Choroid plexus epithelial cell (primary cell): Measurements from ENCODE around the gene CDH13.

Experiments used
- DNase-seq: peaks from one replicate; pipeline ENCODE4 v3.0.0-alpha.2; 2010; ENCODE audit warnings: low read depth
- H3K4me3 ChIP-seq: 2 replicates; pipeline ENCODE4 v1.5.1; 2011; ENCODE audit warnings: low read depth, mild to moderate bottlenecking, control low read depth, low read length, moderate library complexity
- TF ChIP-seq, protein P1 (sequence below): conservative IDR thresholded peaks from 2 replicates; pipeline ENCODE4 v1.5.1; 2011; ENCODE audit warnings: low read depth, mild to moderate bottlenecking, control low read depth, inconsistent platforms, low read length, moderate library complexity

CDH13 gene

DNA sequence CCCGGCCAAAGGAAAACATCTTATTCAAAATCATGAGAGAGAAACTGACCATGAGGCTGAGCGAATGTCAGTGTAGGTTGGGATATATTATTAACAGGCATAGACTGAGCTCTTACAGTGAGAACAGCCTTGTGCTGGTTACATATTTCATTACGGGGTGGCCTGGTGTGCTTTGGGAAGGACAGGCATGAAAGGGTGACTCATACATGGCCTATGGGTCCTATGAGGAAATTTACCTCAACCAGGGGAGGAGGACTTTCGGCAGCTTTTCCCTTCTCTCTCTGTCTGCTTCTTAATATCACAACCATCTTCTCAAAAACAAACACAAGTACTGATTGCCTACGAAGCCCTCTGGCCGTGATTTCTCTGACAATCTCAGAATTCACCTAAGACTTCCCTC lies 579.1 kb downstream of the CDH13 start:
- no peak overlapping the region for H3K4me3 ChIP-seq
- TF ChIP-seq, protein P1, sequence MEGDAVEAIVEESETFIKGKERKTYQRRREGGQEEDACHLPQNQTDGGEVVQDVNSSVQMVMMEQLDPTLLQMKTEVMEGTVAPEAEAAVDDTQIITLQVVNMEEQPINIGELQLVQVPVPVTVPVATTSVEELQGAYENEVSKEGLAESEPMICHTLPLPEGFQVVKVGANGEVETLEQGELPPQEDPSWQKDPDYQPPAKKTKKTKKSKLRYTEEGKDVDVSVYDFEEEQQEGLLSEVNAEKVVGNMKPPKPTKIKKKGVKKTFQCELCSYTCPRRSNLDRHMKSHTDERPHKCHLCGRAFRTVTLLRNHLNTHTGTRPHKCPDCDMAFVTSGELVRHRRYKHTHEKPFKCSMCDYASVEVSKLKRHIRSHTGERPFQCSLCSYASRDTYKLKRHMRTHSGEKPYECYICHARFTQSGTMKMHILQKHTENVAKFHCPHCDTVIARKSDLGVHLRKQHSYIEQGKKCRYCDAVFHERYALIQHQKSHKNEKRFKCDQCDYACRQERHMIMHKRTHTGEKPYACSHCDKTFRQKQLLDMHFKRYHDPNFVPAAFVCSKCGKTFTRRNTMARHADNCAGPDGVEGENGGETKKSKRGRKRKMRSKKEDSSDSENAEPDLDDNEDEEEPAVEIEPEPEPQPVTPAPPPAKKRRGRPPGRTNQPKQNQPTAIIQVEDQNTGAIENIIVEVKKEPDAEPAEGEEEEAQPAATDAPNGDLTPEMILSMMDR = no peak
- peak; percentile 63 for DNase-seq

DNA sequence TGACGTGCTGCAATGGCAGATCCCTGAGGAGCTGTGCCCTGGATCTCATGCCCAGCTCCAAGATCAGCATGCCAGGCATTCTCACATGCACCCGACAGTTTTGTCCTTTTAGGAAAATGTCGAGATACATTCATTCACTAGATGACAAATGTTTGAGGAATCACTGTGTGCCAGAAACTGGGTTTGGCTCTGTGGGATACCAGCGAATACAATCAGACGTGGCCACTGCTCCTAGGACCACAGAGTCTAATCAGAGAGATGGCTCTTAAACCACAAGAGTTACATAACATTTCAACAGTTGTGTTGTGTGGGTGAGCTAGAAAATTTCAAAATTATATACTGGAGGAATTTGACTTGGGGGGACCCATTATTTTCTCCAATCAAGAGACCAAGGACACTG lies 579.7 kb downstream of the CDH13 start:
- H3K4me3 ChIP-seq = no peak overlapping the region
- TF ChIP-seq, protein P1 = no peak
- peak; percentile 38 for DNase-seq

DNA sequence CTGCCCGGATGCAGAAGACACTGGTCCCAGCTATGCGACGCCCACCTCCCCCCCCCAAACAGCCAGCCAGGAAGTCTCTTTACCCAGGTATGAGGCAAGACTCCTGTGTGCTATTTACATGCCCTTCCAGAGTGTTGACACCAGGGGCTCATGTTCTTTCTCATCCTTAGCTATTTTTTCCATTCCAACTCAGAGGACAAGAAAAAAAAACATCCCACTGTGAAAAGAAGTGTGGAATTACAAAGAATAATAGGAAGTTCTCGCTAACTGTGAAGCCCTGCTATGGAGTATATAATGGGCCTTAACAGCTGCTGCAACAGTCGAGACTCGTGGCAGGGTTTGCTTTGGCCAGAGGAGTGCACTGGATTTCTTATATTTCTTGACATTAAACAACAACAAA lies 584.9 kb downstream of the CDH13 start:
- peak; percentile 73 for DNase-seq

DNA sequence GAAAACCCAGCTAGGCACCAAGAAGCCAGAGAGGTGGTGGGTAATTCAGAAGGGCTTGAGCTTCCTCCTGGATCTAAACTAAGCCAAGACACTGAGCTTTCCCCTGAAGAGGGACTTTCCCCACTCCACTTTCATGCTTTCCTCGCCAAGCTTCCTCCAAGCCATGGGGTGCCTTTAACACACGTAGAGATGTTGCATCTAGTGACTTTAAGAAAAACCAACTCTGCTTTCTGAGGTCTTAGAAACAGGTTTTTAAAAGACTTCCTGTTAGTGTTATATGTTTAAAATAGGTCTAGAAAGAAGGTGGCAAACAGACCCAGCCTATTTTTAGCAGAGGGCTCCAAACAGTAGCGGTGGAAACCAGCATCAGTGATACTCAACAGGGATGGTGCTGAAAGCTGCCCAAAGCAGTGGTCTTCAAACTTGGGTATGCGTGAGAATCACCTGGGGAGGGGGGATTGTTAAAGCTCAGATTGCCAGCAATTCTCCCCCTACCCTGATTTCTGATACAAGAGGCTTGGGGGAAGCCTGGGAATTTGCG lies 585.6 kb downstream of the CDH13 start:
- TF ChIP-seq, protein P1 = no peak
- no peak overlapping the region for H3K4me3 ChIP-seq
- DNase-seq = peak; percentile 64

More for the DNA sequence above, 584.9 kb downstream of the CDH13 start:
- TF ChIP-seq, protein P1 = peak; percentile 29
- no peak overlapping the region for H3K4me3 ChIP-seq

DNA sequence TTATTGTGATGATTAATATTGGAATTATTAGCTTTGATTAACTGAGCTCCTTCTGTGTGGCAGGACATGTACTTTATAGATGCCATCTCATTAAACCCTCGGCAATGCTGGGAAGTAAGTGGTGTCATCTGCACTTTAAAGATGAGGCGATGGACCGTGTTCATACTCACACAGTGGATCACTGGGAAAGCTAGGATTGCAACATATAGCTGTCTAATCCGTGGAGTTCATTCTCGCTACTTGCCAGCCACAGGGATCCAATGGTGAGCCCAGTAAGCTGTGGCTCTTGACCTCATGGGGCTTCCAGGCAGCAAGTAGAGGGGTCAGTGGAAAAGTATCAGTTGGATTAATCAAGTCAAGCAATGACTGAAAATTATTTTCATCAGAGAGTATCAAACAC lies 587.9 kb downstream of the CDH13 start:
- no peak for DNase-seq
- no peak overlapping the region for H3K4me3 ChIP-seq
- TF ChIP-seq, protein P1 = no peak

DNA sequence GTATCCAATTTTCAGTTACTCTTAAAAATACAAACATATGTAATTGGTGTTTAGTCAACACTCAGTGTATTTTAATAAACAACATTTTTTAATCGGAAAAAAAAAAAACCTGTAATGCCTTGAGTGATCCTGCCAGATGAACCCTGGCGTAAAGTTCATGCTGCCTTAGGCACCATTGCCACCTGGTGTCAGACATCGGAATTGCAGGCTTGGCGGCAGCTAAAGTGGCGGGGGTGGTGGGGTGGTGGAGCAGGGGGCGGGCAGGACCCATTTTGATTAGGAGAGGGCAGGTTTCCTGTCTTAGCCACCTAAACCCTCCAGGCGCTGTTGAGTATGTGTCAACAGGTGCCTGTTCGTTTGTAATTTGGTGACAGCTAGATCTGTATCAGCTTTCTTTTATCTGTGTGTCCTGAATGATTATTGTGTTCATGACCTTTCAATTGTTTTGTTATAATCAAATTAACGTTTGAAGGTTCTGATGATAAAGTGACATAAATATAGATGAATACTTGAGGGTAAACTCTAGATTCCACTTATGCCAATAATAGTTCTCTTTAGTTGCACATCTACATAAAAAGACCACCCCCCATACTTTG lies 588.7 kb downstream of the CDH13 start:
- H3K4me3 ChIP-seq = no peak overlapping the region
- TF ChIP-seq, protein P1 = peak; percentile 92
- peak; percentile 61 for DNase-seq

DNA sequence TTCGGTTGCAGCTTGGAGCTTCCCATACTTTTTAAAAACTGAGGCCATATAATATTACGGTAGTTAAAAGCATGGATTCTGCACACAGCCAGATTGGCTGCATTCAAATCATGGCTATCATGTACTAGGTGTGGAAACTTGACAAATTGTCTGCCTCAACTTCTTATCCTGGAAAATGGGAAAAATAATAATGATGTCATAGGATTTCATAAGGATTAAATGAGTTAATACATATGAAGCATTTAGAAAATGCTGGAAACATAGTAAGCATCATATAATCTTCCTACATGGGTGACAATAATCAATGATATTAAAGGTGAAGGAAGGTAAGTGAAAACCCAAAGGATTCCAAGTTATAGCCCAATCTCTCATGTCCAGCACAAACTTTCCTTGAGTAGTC lies 592.5 kb downstream of the CDH13 start:
- TF ChIP-seq, protein P1 = no peak
- no peak for DNase-seq
- no peak overlapping the region for H3K4me3 ChIP-seq
